ENCODE data around the gene PIEZO1.

Gene PIEZO1

DNA sequence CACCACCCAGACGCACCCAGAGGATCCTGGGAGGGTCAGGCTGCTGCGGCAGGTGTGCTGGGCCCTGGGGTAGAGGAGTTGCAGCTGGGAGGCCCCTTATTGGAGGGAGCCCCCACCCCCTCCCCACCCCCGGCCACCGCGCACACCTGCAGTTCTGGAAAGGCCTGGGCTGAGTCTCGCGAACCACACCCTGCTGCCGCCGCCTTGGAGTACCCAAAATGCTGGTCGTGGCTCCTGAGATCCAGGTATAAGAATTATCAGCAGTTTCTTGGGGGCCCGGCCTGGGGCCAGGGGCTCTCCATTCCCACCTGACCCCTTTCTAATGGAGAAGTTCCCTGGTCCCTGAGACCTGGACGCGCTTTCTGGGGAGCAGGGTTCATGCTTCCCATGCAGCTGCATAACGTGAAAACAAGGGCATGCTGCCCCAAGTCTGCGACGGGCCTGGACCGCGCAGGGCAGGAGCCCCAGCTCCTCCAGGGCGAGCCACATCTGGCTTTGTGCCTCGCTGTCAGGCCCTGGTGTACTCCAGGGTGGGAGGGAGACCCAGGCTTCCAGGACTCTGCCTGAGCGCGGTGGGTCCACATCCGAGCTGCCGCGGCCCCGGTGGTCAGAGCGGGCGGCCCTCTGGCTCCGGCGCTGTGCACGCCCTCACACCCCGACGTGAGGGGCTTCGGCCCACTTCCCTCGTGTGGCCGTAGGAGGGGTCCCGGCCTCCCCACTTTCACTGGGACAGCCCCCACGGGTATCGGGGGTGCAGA is 91.4 kb downstream of the PIEZO1 start:
- in situ Hi-C loops (cut with MboI; ENCODE audit: low sequenced_read_pairs, unreplicated experiment), result no loop called here
- DNase-seq (ENCODE audit: low spot score), result no peak
- TF ChIP-seq, protein P1, sequence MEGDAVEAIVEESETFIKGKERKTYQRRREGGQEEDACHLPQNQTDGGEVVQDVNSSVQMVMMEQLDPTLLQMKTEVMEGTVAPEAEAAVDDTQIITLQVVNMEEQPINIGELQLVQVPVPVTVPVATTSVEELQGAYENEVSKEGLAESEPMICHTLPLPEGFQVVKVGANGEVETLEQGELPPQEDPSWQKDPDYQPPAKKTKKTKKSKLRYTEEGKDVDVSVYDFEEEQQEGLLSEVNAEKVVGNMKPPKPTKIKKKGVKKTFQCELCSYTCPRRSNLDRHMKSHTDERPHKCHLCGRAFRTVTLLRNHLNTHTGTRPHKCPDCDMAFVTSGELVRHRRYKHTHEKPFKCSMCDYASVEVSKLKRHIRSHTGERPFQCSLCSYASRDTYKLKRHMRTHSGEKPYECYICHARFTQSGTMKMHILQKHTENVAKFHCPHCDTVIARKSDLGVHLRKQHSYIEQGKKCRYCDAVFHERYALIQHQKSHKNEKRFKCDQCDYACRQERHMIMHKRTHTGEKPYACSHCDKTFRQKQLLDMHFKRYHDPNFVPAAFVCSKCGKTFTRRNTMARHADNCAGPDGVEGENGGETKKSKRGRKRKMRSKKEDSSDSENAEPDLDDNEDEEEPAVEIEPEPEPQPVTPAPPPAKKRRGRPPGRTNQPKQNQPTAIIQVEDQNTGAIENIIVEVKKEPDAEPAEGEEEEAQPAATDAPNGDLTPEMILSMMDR (IDR thresholded peaks at IDR 0.05; ENCODE audit: borderline replicate concordance, control extremely low read depth, extremely low read depth, insufficient read depth, missing control alignments), result no peak

- in situ Hi-C loops (cut with MboI; ENCODE audit: low sequenced_read_pairs, unreplicated experiment), result no loop called here
- TF ChIP-seq, protein P1 (IDR thresholded peaks at IDR 0.05; ENCODE audit: borderline replicate concordance, control extremely low read depth, extremely low read depth, insufficient read depth, missing control alignments), result no peak
- no peak for DNase-seq (ENCODE audit: low spot score)
Observed at GRCh38 chr16:88692861-88693260, 92.2 kb downstream of the PIEZO1 start.

GRCh38 chr16:88691924-88692560 is 93.0 kb downstream of the PIEZO1 start:
- in situ Hi-C loops (cut with MboI; ENCODE audit: low sequenced_read_pairs, unreplicated experiment), result no loop called here
- TF ChIP-seq, protein P1 (IDR thresholded peaks at IDR 0.05; ENCODE audit: borderline replicate concordance, control extremely low read depth, extremely low read depth, insufficient read depth, missing control alignments), result no peak
- no peak for DNase-seq (ENCODE audit: low spot score)

DNA sequence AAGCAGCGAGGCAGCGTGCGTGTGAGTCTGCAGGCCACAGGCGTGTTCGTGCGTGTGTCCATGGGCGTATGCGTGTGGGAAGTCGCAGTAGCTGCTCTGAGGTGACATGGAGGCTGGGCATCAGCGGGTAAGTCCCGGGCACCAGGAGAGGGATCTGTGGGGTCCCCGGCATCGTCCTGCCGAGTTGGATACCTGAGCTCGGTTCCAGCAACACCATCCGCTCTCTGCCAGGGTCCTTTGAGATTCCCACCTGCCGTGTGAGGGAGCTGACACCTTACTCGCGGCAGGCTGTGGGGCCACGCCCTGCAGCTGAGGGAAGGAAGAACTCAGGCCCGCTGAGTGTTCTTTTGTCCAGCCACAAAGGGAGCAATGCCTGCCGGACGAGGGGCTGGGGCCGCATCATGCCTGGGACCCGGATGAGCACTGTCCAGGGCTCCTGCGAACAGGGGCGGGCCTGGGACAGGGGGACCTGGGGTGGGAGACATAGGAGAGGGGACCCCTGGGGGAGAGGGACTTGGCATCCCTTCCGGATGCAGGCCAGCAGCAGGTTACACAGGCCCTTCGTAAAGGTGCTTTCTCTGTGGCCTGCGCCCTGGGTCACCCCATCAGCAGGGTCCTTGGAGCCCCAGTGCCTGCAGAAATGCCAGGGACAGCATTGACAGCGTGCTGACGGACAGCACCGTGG is 93.7 kb downstream of the PIEZO1 start:
- DNase-seq (ENCODE audit: low spot score), result no peak
- in situ Hi-C loops (cut with MboI; ENCODE audit: low sequenced_read_pairs, unreplicated experiment), result no loop called here
- TF ChIP-seq, protein P1 (IDR thresholded peaks at IDR 0.05; ENCODE audit: borderline replicate concordance, control extremely low read depth, extremely low read depth, insufficient read depth, missing control alignments), result no peak

DNA sequence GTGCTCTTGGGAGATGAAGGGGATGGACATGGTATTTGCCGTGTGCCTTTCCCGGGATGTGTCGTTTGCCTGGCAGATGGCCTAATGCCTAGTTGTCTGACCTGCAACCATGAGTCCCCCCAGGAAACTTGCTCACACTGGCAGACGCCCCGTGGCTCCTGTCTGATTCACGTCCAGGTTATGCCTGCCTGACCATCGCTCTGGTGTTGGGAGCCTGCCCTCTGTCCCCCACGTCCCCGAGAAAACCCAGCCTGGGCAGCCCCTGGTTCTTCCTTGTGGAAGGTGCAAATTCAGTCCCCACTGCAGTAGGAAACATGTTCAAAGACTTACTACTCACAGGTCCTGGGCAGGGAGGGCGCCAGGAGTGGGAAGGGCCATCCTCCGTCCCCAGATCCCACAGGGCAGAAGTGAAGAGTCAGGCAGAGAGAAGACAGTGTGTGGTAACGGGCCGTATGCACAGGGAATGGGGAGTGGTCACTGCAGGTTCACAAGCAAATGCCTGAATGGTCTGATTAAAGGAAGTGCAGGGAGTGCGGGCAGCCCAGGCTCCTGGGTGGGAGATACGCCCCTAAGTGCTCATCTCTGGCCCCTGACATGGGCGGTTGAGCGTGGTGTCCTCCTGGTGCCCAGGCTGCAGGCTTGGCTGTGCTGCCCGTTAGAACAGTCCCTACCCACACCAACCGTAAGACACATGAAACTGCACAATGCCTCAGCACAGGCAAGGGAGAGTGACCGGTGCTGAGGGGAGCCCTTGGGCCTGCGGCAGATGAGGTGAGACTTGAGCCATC is 94.5 kb downstream of the PIEZO1 start:
- TF ChIP-seq, protein P1 (IDR thresholded peaks at IDR 0.05; ENCODE audit: borderline replicate concordance, control extremely low read depth, extremely low read depth, insufficient read depth, missing control alignments), result no peak
- in situ Hi-C loops (cut with MboI; ENCODE audit: low sequenced_read_pairs, unreplicated experiment), result no loop called here

More for the DNA sequence above, 94.5 kb downstream of the PIEZO1 start:
- DNase-seq (ENCODE audit: low spot score), result no peak

All from GM13976 (cell line).